DOHH2 (cell line): ENCODE data around the gene PHACTR1.

Experiments used
- CTCF ChIP-seq: fragments of 200-600 bp; sonication (generic); IDR thresholded peaks from one replicate; pipeline ENCODE4 v1.5.1; 2014; ENCODE audit warnings: antibody characterized with exemption, mild to moderate bottlenecking, low read depth, low read length; ENCODE audit not compliant: poor library complexity, severe bottlenecking
- EZH2phosphoT487 ChIP-seq: fragments of 200-600 bp; sonication (generic); IDR thresholded peaks from 2 replicates; pipeline ENCODE4 v1.6.1; 2017; ENCODE audit warnings: borderline replicate concordance, mild to moderate bottlenecking, antibody characterized with exemption, low read length, moderate library complexity, mixed read lengths

DNA sequence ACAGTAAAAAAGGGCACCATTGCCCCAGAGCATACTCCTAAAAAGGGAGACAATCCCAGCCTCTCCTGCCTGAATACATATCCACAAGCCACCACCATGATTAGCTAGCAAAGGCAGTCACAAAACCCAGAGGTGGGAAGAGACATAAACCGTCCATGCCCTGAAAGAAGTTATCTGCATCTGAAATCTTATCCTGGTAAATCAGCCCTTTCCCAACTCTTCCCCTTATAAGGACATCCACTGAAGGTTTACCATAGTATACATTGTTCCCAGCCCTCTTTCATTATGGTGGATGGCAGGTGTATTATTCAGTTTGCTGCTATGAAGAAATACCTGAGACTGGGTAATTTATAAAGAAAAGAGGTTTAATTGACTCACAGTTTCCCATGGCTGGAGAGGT, 516.5 kb downstream of the PHACTR1 start:
- TF ChIP-seq CTCF (no peak), EZH2phosphoT487 (no peak)
